Retinal pigment epithelial cell (primary cell): ENCODE results near the gene SLAIN2.

ENCODE experiments used
- DNase-seq: peaks from one replicate; pipeline ENCODE4 v3.0.0-alpha.2; 2010; ENCODE audit warnings: low read depth
- H3K4me3 ChIP-seq: 2 replicates; pipeline ENCODE4 v1.5.1; 2011; ENCODE audit warnings: mild to moderate bottlenecking, low read length, control low read depth, moderate library complexity
- TF ChIP-seq, protein P1 (sequence below): conservative IDR thresholded peaks from 2 replicates; pipeline ENCODE4 v1.5.1; 2011; ENCODE audit warnings: low read depth, low read length, control low read depth, inconsistent platforms

The SLAIN2 gene

DNA sequence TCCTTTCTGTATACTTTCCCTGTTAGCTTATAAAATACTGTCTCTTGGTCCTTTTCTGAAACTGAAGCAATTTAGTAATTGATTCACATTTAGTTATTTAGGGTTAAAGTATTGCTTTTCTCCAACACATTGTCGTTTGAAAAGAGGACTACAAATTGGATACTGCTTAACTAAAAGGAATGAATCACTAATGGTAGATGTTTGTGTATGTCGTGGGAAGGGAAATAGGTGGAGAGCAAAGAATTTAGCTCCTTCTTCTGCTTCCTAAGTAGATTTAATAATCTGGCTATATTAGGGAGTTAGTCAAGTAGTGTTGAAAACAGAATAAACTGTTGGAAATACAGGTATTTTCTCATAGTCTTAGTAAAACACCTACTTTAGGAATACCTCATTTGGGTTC lies 27.9 kb downstream of the SLAIN2 start:
- no peak overlapping the region for H3K4me3 ChIP-seq
- DNase-seq, result no peak
- TF ChIP-seq, protein P1, sequence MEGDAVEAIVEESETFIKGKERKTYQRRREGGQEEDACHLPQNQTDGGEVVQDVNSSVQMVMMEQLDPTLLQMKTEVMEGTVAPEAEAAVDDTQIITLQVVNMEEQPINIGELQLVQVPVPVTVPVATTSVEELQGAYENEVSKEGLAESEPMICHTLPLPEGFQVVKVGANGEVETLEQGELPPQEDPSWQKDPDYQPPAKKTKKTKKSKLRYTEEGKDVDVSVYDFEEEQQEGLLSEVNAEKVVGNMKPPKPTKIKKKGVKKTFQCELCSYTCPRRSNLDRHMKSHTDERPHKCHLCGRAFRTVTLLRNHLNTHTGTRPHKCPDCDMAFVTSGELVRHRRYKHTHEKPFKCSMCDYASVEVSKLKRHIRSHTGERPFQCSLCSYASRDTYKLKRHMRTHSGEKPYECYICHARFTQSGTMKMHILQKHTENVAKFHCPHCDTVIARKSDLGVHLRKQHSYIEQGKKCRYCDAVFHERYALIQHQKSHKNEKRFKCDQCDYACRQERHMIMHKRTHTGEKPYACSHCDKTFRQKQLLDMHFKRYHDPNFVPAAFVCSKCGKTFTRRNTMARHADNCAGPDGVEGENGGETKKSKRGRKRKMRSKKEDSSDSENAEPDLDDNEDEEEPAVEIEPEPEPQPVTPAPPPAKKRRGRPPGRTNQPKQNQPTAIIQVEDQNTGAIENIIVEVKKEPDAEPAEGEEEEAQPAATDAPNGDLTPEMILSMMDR, result no peak

DNA sequence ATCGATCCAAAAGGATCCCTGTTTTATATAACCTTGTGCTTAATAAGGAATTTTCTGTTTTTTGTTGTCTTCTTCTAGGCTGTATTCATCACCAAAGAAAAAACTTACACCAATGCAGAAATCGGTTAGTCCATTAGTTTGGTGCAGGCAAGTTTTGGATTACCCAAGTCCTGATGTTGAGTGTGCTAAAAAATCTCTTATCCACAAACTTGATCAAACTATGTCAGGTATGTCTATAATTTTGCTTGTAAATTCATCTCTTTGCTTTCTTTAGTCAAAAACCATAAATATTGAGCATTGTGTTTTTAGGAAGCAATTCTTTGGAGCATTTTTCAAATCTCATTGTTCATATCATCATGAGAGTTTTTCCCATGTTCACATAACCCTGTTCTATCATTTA lies 28.4 kb downstream of the SLAIN2 start:
- no peak for DNase-seq
- TF ChIP-seq, protein P1, result no peak
- no peak overlapping the region for H3K4me3 ChIP-seq

DNA sequence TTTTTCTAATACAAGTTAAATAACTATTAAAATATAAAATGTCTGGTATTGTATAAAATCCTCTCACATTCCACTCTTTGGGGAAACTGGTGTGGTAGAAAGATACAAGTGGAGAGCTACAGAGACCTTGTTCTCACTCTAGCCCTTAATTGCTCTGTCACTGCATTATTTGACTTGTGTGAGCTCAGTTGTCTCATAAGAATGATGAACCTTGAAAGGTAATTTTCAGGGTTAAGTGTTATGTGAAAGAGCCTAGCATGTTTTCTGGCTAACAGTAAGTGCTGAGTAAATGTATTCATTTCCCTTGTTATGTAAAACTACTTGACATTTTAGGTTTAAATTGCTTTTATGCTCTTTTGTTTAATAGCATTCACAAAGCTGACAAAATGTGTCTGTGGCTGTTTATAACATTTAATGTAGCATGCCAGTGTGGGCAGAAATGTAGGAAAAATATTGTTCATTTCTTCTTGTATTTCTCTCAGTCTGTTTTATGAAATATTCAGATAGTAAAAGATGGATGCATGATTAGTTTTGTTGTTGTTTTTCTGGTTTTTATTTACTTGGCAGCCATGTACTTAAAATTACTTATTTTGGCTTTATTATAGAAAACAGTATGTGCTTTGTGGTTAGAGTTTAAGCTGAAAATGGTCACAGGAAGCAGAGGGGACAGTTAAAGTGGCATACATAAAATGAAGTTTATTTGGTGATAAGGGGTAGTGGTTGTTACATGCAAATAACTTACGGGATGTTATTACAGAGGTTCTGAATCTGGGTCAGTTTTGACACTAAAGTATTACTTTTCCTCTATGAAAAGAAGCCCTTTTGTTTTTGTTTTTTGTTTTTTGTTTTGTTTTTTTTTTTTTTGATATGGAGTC lies 29.2 kb downstream of the SLAIN2 start:
- TF ChIP-seq, protein P1, result no peak
- no peak overlapping the region for H3K4me3 ChIP-seq
- no peak for DNase-seq

- no peak overlapping the region for H3K4me3 ChIP-seq
- TF ChIP-seq, protein P1, result no peak
- DNase-seq, result no peak
Measured at GRCh38 chr4:48372272-48372671, 30.9 kb downstream of the SLAIN2 start.

DNA sequence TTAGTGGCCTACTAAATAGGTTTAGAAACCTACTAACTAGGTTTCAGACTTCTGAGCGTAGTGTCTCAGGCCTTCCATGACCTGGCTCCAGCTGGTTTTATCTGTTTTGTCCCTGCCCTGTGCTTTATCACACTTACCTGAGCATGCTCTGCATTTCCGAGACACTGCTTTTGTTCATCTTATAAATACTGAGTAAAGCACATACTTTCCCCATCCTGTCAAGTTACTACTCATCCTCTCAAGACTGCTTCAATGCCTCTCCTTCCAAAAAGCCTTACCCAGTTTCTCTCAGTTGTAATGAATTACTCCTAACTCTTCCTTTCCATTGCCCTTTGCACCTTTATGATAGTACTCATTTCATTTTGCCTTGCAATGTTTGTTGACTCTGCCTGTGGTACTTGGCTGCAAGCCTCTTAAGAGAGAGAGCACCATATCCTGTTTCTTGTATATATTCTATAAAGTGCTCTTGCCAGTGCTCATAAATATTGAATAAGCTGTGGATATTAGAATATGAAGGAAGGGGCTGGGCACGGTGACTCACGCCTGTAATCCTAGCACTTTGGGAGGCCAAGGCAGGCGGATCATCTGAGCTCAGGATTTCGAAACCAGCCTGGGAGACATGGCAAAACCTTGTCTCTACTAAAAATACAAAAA lies 34.4 kb downstream of the SLAIN2 start:
- H3K4me3 ChIP-seq, result no peak overlapping the region
- TF ChIP-seq, protein P1, result no peak
- DNase-seq, result no peak

DNA sequence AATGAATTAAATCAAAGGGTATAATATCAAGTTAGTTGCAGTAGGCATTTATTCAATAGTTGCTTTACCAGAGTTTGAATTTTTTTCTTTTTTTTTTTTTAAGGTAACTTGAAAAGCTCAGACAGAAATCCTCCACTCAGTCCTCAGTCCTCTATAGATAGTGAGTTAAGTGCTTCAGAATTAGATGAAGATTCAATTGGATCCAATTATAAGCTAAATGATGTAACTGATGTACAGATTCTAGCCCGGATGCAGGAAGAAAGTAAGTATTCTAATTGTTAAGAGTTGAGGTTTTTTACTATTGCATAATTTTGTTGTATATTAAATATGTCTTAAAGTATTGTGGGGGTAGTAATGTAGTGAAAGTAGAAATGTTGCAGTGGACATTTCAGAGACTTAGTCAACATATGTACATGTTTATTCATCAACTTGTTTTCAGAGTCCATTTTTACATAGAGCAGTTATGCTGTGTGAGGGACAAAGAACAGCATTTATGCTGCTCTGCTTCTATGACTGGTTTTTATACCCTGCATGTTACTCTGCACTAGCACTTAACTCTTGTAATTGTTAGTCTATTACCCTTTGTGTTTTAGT lies 38.4 kb downstream of the SLAIN2 start:
- TF ChIP-seq, protein P1, result no peak
- H3K4me3 ChIP-seq, result no peak overlapping the region
- no peak for DNase-seq
